Activated CD8-positive, alpha-beta memory T cell treated with anti-CD3 and anti-CD28 coated beads for 24 hours (primary cell): ENCODE results near the gene FCGR2B.
"Not testable (repeated sequence)": the region's sequence is repeated elsewhere in the genome, so short reads cannot be mapped to it uniquely, and the experiment has no call there.

ENCODE experiments used
- DNase-seq: peaks from one replicate; pipeline ENCODE4 v3.0.0-alpha.2; 2020

Gene FCGR2B

GRCh38 chr1:161647507-161648360 is 15.2 kb upstream of the FCGR2B start:
- DNase-seq, result not testable (repeated sequence)

DNA sequence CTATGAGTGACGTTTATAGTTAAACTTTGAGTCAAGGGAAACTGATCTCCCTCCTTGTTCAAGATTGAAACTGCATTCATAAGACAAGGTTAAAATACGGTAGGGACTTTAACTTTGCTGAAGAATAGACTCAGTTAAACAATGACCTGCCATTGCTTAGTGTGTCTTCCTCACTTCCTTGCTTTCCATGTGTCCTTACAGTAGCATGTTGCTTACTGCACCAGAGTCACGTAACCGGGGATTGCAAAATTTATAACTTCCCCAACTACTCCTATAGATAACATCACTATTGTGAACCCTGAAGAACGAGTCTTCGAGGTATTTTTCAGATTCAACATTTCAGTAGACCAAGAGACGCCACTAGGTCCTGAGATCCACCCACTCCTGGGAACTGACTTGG is 9.4 kb upstream of the FCGR2B start:
- not testable (repeated sequence) for DNase-seq

- DNase-seq, result not testable (repeated sequence)
These were observed 9.0 kb upstream of the FCGR2B start for GRCh38 chr1:161653971-161654370.

DNA sequence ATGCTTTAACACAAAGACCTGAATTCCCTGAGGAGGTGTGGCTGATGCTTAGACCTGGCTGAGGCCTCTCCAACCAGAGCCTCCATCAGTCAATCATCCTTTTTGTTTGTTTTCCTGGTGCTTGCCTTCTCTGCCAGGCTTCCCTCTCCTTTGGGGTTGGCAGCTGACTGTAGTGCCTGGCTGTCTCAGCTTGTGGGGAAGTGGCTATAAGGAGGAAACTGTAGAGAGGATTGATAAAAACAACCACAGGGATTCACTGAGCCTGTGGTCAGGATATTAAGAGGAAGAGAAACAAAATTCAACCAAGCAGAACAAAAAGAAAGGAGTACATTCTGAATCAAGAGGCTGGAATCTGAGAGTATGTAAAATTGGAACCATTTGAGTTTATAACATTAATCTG is 4.4 kb upstream of the FCGR2B start:
- not testable (repeated sequence) for DNase-seq

DNA sequence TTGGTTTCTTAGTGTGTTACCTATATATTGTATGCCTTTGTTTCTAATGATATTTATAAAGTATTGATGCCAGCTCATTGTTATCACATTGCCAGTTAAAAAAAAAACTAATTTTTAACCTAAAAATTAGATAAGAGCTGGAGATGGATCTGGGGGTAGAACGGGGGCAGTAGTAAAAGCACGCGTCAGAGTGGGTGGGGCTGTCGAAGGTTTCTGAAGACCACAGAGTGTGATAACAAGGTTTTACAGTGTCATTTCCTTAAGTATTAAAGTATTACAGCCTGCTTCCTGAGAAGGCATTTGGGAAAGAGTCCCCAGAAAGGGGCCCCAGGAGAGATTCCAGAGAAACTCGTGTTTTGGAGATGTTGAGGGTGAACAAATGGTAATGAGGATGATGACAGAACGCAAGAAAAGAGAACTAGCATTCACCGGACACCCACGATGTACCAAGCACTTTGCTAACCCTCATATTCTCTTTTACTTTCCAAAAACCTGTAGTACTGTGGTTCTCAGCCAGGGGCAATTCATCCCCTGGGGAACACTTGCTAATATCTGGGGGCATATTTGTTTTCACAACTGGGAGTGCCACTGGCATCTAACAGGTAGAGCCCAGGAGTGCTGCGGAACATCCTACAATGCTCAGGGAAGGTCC is 1.2 kb upstream of the FCGR2B start:
- DNase-seq, result not testable (repeated sequence)

GRCh38 chr1:161663569-161663968 is 626 bp downstream of the FCGR2B start:
- DNase-seq, result not testable (repeated sequence)

- not testable (repeated sequence) for DNase-seq
These were observed 1.7 kb downstream of the FCGR2B start for GRCh38 chr1:161664689-161665088.

DNA sequence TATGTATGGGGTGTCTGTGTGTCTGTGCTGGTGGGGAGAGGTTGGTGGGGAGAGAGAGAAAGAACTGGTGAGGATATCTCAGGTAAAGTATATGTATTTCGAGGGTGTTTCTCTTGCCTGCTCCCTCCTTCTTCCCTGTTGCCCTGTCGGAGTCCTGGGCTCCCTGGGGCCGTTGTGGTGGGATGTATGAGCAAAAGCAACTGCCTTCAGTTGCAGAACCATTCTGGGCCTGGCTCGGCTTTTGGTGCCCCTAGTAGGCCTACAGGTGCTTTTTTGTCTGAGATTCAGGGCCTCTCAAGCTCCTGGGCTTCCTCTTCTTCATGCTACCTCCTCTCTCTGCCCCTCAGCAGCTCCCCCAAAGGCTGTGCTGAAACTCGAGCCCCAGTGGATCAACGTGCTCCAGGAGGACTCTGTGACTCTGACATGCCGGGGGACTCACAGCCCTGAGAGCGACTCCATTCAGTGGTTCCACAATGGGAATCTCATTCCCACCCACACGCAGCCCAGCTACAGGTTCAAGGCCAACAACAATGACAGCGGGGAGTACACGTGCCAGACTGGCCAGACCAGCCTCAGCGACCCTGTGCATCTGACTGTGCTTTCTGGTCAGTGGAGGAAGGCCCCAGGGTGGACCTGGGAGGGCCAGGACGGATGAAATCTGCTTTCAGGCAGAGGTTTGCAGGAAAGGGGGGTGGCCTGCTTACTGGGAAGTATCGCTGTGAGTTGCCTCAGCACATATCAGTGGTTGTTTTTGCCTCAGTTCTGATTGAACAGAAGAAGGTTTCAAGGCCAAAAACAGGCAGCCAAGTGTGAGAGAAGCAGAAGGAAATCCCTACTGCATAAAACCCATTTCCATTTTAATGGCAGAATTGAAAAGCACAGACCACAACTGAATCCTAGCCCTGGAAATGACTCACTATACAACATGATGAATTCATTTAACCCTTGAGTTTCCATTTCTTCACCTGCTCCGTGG is 8.4 kb downstream of the FCGR2B start:
- not testable (repeated sequence) for DNase-seq

- not testable (repeated sequence) for DNase-seq
These were observed 10.5 kb downstream of the FCGR2B start for GRCh38 chr1:161673437-161673836.

DNA sequence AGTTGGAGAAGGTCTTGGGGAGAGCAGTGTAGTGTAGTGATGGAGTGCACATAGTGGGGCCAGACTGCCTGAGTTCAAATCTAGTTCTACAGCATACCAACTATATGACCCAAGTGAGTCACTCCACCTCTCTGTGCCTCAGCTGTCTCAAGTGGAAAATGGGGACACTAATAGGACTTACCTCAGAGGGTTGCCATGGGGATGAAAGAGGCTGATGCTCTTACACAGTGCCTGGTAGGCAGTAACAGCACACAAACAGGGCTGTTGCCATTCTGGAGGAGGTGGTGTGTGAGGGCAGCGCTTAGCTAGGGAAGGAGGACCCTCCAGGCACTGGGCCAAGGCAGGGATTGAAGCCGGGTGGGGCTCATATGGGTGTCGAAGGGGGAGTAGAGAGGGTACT is 11.5 kb downstream of the FCGR2B start:
- not testable (repeated sequence) for DNase-seq

DNA sequence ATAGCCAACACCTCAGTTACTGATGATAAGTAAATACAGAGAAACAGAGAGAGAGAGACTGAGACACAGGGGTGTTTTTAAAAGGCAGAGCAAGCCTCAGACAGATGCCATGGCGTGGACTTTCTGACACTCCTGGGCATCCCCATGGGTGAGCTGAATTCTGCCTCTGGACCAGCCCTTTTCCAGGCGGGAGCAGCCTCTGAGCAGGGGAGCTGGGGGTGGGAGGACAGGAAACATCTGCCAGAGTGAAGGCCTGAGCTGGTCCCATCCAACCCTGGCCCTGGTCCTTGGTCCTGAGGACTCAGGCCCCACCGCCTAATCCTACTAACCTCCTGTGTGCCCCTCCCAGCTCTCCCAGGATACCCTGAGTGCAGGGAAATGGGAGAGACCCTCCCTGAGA is 12.0 kb downstream of the FCGR2B start:
- not testable (repeated sequence) for DNase-seq

DNA sequence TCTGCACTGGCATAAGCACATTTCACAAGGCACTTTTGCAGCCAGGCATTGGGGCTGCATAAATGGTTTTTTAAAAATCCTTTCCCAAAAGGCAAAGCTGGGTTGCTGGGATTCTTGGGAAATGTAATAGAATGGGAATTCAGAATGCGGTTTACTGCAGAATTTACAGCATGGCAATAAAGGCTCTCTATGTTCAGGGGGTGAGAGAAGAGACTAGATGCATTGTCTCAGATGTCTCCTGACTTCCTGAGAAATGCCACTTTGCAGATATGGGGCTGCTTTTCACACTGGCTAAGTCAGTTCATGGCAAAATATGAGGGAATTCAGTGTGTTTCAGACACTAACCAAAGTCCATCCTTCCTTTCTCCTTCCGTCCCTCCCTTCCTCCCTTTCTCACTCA is 13.5 kb downstream of the FCGR2B start:
- no peak for DNase-seq

DNA sequence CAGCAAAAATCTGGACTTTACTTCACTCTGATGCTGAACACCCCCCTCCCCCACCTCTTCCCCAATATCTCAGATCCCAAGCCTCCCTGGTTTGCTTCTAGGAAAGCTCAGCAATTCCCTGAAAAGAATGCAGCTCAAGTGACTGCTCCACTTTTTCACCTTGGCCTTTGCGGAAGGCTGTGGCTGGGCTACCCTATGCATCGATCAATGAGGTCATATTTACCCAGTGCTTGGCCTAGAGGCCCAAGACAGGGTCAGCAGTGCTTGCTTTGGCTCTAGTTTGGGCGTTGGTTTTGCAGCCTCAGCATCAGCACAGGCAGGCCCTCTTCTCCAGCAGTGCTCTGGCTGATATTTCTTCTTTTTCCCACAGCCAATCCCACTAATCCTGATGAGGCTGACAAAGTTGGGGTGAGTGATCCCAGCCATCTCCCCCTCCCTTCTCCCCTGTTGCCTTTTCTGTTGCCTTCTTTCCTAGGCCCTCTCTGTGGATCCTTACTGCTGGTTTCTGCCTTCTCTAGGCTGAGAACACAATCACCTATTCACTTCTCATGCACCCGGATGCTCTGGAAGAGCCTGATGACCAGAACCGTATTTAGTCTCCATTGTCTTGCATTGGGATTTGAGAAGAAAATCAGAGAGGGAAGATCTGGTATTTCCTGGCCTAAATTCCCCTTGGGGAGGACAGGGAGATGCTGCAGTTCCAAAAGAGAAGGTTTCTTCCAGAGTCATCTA is 14.2 kb downstream of the FCGR2B start:
- DNase-seq, result no peak

GRCh38 chr1:161678500-161678899 is 15.6 kb downstream of the FCGR2B start:
- DNase-seq, result no peak

- no peak for DNase-seq
These were observed 18.9 kb downstream of the FCGR2B start for GRCh38 chr1:161681879-161682278.

- no peak for DNase-seq
These were observed 26.0 kb downstream of the FCGR2B start for GRCh38 chr1:161688946-161689345.

DNA sequence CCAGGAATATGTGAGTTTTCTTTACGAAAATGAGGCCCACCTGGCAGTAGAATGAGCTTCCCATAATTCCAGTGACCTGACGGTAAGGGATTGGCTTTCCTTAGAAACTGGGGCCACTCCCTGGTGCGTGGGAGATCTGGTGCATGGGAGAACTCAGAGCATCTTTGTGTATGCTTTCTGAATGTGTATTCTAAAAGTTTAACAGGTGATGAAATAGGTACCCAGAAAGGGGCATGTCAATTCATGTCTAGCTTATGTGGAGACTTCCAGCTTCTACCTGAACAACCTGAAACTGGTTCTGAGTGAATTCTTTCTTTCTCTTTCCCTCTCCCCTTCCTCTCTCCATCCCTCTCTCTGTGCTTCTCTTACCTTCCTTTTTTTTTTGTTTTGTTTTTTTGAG is 28.9 kb downstream of the FCGR2B start:
- DNase-seq, result no peak

GRCh38 chr1:161693020-161693712 is 30.2 kb downstream of the FCGR2B start:
- DNase-seq, result not testable (repeated sequence)

GRCh38 chr1:161698302-161698701 is 35.4 kb downstream of the FCGR2B start:
- DNase-seq, result not testable (repeated sequence)

DNA sequence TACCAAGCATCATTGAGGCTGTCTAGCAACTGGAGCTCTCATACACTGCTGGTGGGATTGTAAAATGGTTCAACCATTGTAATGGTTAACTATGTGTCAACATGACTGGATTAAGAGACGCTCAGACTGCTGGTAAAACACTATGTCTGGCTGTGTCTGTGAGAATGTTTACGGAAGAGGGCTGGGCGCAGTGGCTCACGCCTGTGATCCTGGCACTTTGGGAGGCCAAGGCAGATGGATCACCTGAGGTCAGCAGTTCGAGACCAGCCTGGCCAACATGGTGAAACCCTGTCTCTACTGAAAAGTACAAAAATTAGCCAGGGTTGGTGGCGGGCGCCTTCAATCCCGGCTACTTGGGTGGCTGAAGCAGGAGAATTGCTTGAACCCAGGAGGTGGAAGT is 39.3 kb downstream of the FCGR2B start:
- DNase-seq, result no peak

DNA sequence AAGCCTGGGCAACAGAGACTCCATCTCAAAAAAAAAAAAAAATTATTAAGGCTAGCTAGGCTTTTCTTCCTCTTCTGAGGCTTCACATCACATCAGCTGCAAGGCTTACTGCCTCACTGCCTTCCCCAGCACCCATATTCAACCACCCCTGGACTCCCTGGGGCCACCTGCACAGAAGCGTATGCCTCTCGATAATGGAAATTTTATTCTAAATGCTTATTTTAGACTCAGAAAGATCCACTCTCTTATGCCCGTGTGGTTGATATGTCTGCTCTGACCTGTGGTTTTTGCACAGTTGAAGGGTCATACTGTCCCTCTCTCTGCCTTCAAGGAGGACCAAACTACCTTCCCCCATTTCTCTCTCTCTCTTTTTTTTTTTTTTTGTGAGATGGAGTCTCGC is 42.6 kb downstream of the FCGR2B start:
- DNase-seq, result no peak

- no peak for DNase-seq
These were observed 43.2 kb downstream of the FCGR2B start for GRCh38 chr1:161706113-161706481.
